Panc1 (cell line): ENCODE data around the gene TNFRSF21. TPM values are rescaled to one million over a fixed set of nuclear protein-coding genes. Genes with fewer than 3 reads are reported as not detected.

Source experiments
- ATAC-seq: fragments of 200-7000 bp; cut with Tn5 transposase; 2 replicates; pipeline ENCODE4 v1.9.1; 2020; ENCODE audit warnings: mild to moderate bottlenecking, moderate library complexity
- BruUV-seq: library from RNA; stranded (reverse); fragments of 400-500 nt; replicated peaks from 2 replicates; lab custom pipeline; 2021; lab: Mats Ljungman, UMichigan
- CTCF ChIA-PET: fragments of 300-600 bp; sonication (Branson Sonifier 250); formaldehyde crosslinking; loops from one replicate; lab custom pipeline; 2022; ENCODE audit warnings: antibody characterized with exemption; lab: Charles Lee
- POLR2A ChIA-PET: fragments of 300-600 bp; sonication (Branson Sonifier 250); formaldehyde crosslinking; loops from one replicate; lab custom pipeline; 2022; ENCODE audit warnings: antibody characterized with exemption; lab: Charles Lee
- DNase-seq: peaks from one replicate; pipeline ENCODE4 v3.0.0-alpha.2; 2010; ENCODE audit warnings: low read depth, low spot score
- H3K27ac ChIP-seq: 2 replicates; pipeline ENCODE4 v1.5.1; 2011; ENCODE audit warnings: mild to moderate bottlenecking, low read length, inconsistent platforms
- H3K27me3 ChIP-seq: fragments of 200-500 bp; sonication (Bioruptor generic); 2 replicates; pipeline ENCODE4 v1.6.0; 2014; ENCODE audit warnings: low read length, inconsistent platforms; ENCODE audit not compliant: control insufficient read depth, insufficient read depth
- H3K36me3 ChIP-seq: fragments of 200-500 bp; sonication (Bioruptor generic); 2 replicates; pipeline ENCODE4 v1.5.1; 2014; ENCODE audit warnings: inconsistent platforms, mild to moderate bottlenecking, low read length, moderate library complexity; ENCODE audit not compliant: control insufficient read depth, insufficient read depth
- H3K4me1 ChIP-seq: 2 replicates; pipeline ENCODE4 v1.5.1; 2011; ENCODE audit warnings: inconsistent platforms, mild to moderate bottlenecking, low read length, moderate library complexity; ENCODE audit not compliant: control insufficient read depth, insufficient read depth
- H3K4me3 ChIP-seq, 2 experiments: 2 replicates each; pipeline ENCODE4 v1.5.1; 2011 to 2012; ENCODE audit warnings: low read depth in 2 of 2, low read length in 2 of 2, mild to moderate bottlenecking in 2 of 2, inconsistent platforms in 1 of 2, moderate library complexity in 1 of 2
- H3K9me3 ChIP-seq: fragments of 200-500 bp; sonication (Bioruptor generic); 2 replicates; pipeline ENCODE4 v1.5.1; 2014; ENCODE audit warnings: low read depth, mild to moderate bottlenecking, inconsistent platforms, low read length, moderate library complexity; ENCODE audit not compliant: control insufficient read depth, insufficient read depth
- POLR2AphosphoS5 ChIP-seq: IDR thresholded peaks from 2 replicates; pipeline ENCODE4 v1.6.1; 2012; ENCODE audit warnings: mild to moderate bottlenecking, low read depth, low read length, moderate library complexity
- SIN3A ChIP-seq: IDR thresholded peaks from 2 replicates; pipeline ENCODE4 v1.6.1; 2012; ENCODE audit warnings: low read depth, mild to moderate bottlenecking, low read length, moderate library complexity, borderline replicate concordance; ENCODE audit not compliant: insufficient read depth
- TCF7L2 ChIP-seq: IDR thresholded peaks from 2 replicates; pipeline ENCODE4 v1.6.1; 2011; ENCODE audit warnings: mild to moderate bottlenecking, low read depth, low read length, inconsistent platforms
- in situ Hi-C: cut with HindIII; loops from 2 replicates; pipeline ENCODE4 v1.10.0; 2016; ENCODE audit warnings: low sequenced_read_pairs, low pct_unique_long_range_greater_than_20kb
- intact Hi-C: fragments of 100-400 bp; cut with micrococcal nuclease; formaldehyde crosslinking; loops from one replicate; pipeline ENCODE4 v1.10.0; 2022; ENCODE audit not compliant: unreplicated experiment
- total RNA-seq: library from RNA; stranded (reverse); gene quantifications from one replicate; pipeline ENCODE4 v1.2.1, GENCODE V29; 2021; ENCODE audit not compliant: unreplicated experiment
- TF ChIP-seq, protein P1 (sequence below), 2 experiments: IDR thresholded peaks; 2 replicates each; pipeline ENCODE4 v1.6.1; 2011 to 2012; ENCODE audit warnings: low read depth in 2 of 2, control low read depth in 1 of 2, low read length in 1 of 2, mild to moderate bottlenecking in 1 of 2, moderate library complexity in 1 of 2; ENCODE audit not compliant: insufficient read depth in 1 of 2
- TF ChIP-seq, protein P2 (sequence below): fragments of 450-650 bp; IDR thresholded peaks from 2 replicates; pipeline ENCODE4 v1.5.1; 2017; ENCODE audit warnings: mild to moderate bottlenecking

Gene TNFRSF21
- total RNA-seq, 1 experiment from 2014 or later, result 76.0 TPM

DNA sequence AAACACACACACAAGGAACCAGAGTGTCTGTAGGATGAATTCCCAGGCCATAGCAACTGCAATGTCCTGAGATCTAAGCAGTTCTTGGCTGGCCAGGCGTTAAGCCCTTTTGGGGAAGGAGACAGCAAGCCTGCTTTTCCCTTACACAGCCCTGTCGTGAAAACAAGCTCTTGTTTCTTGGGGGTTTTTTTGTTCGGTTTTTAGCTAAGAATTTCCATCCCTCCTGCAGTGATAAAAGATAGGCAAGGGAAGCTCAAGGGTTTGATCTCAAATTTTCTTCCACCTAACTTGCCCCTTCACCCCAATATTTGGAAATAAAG is 1.5 kb downstream of the TNFRSF21 start:
- ChIA-PET POLR2A (no interaction called here), CTCF (no interaction called here)

DNA sequence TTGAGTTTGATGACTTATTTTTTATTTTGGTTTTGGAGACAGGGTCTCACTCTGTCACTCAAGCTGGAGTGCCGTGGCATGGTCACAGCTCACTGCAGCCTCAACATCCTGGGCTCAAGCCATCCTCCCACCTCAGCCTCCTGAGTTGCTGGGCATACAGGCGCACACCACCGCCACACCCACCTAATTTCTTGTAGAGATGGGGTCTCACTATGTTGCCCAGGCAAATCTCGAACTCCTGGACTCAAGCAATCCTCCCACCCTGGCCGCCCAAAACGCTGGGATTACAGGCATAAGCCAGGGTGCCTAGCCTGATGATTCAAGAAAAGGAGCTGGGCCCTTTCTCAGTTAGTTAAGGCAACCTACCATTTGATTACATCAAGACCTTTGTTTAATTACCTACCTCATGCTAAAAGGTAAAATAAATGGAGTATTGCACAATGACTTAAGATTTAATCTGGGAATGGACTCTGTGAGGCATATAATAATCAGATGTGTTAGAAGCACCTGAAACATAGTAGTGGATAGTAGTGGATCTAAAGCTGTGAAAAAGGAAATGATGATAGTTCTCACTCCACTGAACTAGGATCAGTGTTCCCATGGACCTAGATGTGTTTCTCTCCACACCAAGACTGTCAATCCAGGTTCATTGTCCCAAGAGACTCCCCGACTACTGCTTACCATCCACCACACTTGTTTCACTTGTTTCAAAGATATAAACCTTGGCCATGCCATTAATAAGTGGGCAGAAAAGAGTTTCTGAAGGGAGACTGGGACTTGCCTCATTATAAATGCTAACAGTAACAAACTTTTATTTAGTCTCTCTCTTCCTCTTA is 2.1 kb downstream of the TNFRSF21 start:
- Histone ChIP-seq H3K9me3 (no peaks in the 10 kb centered on the region), H3K4me3 (peak overlapping the region; percentile 67 to 88), H3K4me1 (peaks cover 47% of the 10 kb centered on the region), H3K27ac (peak overlapping the region; percentile 71), H3K36me3 (peaks cover 4% of the 10 kb centered on the region; the same call in 1 of the 2 replicates), H3K27me3 (no peaks in the 10 kb centered on the region)
- in situ Hi-C loops, result no loop called here
- POLR2A ChIA-PET, result no interaction called here
- BruUV-seq, result TSS peak; percentile 47
- TF ChIP-seq POLR2AphosphoS5, result no peak
- CTCF ChIA-PET, result no interaction called here
- ATAC-seq (no peak), DNase-seq (no peak)
- intact Hi-C loops, result no loop called here

More for the DNA sequence above, 1.5 kb downstream of the TNFRSF21 start:
- intact Hi-C loops, result no loop called here
- in situ Hi-C loops, result no loop called here
- ATAC-seq (no peak), DNase-seq (no peak)
- peak overlapping the region; percentile 71 for H3K27ac ChIP-seq
- no peaks in the 10 kb centered on the region for H3K27me3 ChIP-seq
- peak overlapping the region; percentile 67 to 88 for H3K4me3 ChIP-seq
- H3K36me3 ChIP-seq, result peaks cover 4% of the 10 kb centered on the region; the same call in 1 of the 2 replicates
- TF ChIP-seq, protein P1, sequence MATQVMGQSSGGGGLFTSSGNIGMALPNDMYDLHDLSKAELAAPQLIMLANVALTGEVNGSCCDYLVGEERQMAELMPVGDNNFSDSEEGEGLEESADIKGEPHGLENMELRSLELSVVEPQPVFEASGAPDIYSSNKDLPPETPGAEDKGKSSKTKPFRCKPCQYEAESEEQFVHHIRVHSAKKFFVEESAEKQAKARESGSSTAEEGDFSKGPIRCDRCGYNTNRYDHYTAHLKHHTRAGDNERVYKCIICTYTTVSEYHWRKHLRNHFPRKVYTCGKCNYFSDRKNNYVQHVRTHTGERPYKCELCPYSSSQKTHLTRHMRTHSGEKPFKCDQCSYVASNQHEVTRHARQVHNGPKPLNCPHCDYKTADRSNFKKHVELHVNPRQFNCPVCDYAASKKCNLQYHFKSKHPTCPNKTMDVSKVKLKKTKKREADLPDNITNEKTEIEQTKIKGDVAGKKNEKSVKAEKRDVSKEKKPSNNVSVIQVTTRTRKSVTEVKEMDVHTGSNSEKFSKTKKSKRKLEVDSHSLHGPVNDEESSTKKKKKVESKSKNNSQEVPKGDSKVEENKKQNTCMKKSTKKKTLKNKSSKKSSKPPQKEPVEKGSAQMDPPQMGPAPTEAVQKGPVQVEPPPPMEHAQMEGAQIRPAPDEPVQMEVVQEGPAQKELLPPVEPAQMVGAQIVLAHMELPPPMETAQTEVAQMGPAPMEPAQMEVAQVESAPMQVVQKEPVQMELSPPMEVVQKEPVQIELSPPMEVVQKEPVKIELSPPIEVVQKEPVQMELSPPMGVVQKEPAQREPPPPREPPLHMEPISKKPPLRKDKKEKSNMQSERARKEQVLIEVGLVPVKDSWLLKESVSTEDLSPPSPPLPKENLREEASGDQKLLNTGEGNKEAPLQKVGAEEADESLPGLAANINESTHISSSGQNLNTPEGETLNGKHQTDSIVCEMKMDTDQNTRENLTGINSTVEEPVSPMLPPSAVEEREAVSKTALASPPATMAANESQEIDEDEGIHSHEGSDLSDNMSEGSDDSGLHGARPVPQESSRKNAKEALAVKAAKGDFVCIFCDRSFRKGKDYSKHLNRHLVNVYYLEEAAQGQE (IDR thresholded peaks at IDR 0.05; ENCODE audit: insufficient read depth in 1 of 2, low read depth in 2 of 2, low read length in 1 of 2), result no peak
- TF ChIP-seq TCF7L2, result no peak
- no peak for TF ChIP-seq SIN3A
- TF ChIP-seq, protein P2, sequence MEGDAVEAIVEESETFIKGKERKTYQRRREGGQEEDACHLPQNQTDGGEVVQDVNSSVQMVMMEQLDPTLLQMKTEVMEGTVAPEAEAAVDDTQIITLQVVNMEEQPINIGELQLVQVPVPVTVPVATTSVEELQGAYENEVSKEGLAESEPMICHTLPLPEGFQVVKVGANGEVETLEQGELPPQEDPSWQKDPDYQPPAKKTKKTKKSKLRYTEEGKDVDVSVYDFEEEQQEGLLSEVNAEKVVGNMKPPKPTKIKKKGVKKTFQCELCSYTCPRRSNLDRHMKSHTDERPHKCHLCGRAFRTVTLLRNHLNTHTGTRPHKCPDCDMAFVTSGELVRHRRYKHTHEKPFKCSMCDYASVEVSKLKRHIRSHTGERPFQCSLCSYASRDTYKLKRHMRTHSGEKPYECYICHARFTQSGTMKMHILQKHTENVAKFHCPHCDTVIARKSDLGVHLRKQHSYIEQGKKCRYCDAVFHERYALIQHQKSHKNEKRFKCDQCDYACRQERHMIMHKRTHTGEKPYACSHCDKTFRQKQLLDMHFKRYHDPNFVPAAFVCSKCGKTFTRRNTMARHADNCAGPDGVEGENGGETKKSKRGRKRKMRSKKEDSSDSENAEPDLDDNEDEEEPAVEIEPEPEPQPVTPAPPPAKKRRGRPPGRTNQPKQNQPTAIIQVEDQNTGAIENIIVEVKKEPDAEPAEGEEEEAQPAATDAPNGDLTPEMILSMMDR, result no peak
- no peak for TF ChIP-seq POLR2AphosphoS5
- H3K4me1 ChIP-seq, result peaks cover 41% of the 10 kb centered on the region
- no peaks in the 10 kb centered on the region for H3K9me3 ChIP-seq
- BruUV-seq, result no TSS peak

DNA sequence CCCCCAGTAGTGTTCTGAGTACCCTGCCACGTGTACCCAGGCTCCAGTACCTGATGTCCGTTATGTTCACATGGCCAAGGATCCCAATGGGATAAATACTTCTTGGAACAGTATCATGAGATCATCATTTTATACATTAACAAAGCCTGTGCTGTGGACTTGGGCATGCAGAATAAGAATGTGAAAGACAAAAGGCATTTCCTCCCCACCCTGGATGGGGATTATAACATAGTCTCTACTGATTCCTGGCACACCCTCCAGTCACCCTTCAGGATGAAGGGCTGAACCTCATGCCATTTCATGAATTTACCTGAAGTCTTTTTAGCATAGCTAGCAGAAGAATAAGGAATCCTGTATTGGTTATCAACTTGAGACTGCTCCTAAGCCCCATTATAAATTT is 2.8 kb downstream of the TNFRSF21 start:
- H3K4me3 ChIP-seq, result peak overlapping the region; percentile 67 to 88
- peaks cover 4% of the 10 kb centered on the region; the same call in 1 of the 2 replicates for H3K36me3 ChIP-seq
- intact Hi-C loops, result no loop called here
- BruUV-seq, result no TSS peak
- peaks cover 50% of the 10 kb centered on the region for H3K4me1 ChIP-seq
- TF ChIP-seq, protein P2, result no peak
- TF ChIP-seq TCF7L2 (no peak), SIN3A (no peak), POLR2AphosphoS5 (no peak)
- TF ChIP-seq, protein P1 (IDR thresholded peaks at IDR 0.05; ENCODE audit: insufficient read depth in 1 of 2, low read depth in 2 of 2, low read length in 1 of 2), result no peak
- POLR2A ChIA-PET, result interaction anchor here (0.7 kb wide), 1 partner anchor 211 kb away, joined by 3 read pairs; no protein-coding TSS in a partner anchor
- no peaks in the 10 kb centered on the region for H3K9me3 ChIP-seq
- CTCF ChIA-PET, result no interaction called here
- in situ Hi-C loops, result no loop called here
- H3K27me3 ChIP-seq, result no peaks in the 10 kb centered on the region
- DNase-seq, result no peak
- ATAC-seq, result no peak
- 0 out of 2 replicates have a peak overlapping the region, but pooled peaks have one; percentile 17 for H3K27ac ChIP-seq
